Liver (tissue), 9 donors: Measurements from ENCODE around the gene MED12L. TPM values are rescaled to one million over a fixed set of nuclear protein-coding genes. Genes with fewer than 3 reads are reported as not detected.

Experiments
- DNase-seq: peaks from one replicate; pipeline ENCODE4 v3.0.0-alpha.2; 2017; ENCODE audit warnings: low spot score
- H3K27ac ChIP-seq, 2 donors: one replicate each; pipeline ENCODE4 v1.7.0; 2013; ENCODE audit warnings: inconsistent platforms in 2 of 2, low read length in 2 of 2, control low read depth in 1 of 2, low read depth in 1 of 2, mild to moderate bottlenecking in 1 of 2
- H3K27me3 ChIP-seq, 4 donors: one replicate each; pipeline versions ENCODE4 v1.6.1 to v1.7.0; 2013; ENCODE audit warnings: low read length in 3 of 4, inconsistent platforms in 1 of 4, mild to moderate bottlenecking in 1 of 4, moderate library complexity in 1 of 4; ENCODE audit not compliant: control insufficient read depth in 4 of 4, insufficient read depth in 4 of 4
- H3K36me3 ChIP-seq, 4 donors: one replicate each; pipeline versions ENCODE4 v1.6.1 to v1.7.0; 2013; ENCODE audit warnings: low read length in 3 of 4, mild to moderate bottlenecking in 3 of 4, low read depth in 1 of 4, moderate library complexity in 1 of 4; ENCODE audit not compliant: control insufficient read depth in 4 of 4, insufficient read depth in 3 of 4
- H3K4me1 ChIP-seq, 4 donors: one replicate each; pipeline versions ENCODE4 v1.6.1 to v1.7.0; 2013; ENCODE audit warnings: low read length in 3 of 4, mild to moderate bottlenecking in 3 of 4, moderate library complexity in 1 of 4; ENCODE audit not compliant: control insufficient read depth in 4 of 4, insufficient read depth in 4 of 4
- H3K4me3 ChIP-seq, 3 donors: one replicate each; pipeline versions ENCODE4 v1.6.1 to v1.7.0; 2013; ENCODE audit warnings: low read length in 3 of 3, control low read depth in 1 of 3, low read depth in 1 of 3, mild to moderate bottlenecking in 1 of 3
- H3K9ac ChIP-seq, 2 donors: one replicate each; pipeline ENCODE4 v1.7.0; 2013; ENCODE audit warnings: low read length in 2 of 2, mild to moderate bottlenecking in 2 of 2, moderate library complexity in 2 of 2, control low read depth in 1 of 2, low read depth in 1 of 2
- H3K9me3 ChIP-seq, 4 donors: one replicate each; pipeline versions ENCODE4 v1.6.1 to v1.7.0; 2013; ENCODE audit warnings: low read length in 3 of 4; ENCODE audit not compliant: control insufficient read depth in 4 of 4
- CTCF ChIP-seq: fragments of 150-350 bp; IDR thresholded peaks from 2 replicates; pipeline ENCODE4 v1.5.1; 2017; ENCODE audit warnings: improper control_type of control experiment, low read depth, low read length; ENCODE audit not compliant: missing input control
- EGR1 ChIP-seq, 2 donors: IDR thresholded peaks; 2 replicates each; pipeline ENCODE4 v1.6.1; 2016 to 2018; ENCODE audit warnings: antibody characterized with exemption in 2 of 2, low read depth in 2 of 2
- FOXA1 ChIP-seq: IDR thresholded peaks from 2 replicates; pipeline ENCODE4 v1.6.1; 2016; ENCODE audit warnings: antibody characterized with exemption
- FOXA2 ChIP-seq: IDR thresholded peaks from 2 replicates; pipeline ENCODE4 v1.6.1; 2016; ENCODE audit warnings: antibody characterized with exemption
- GABPA ChIP-seq, 2 donors: IDR thresholded peaks in 1 of 2; conservative IDR thresholded peaks in 1 of 2; 2 replicates each; pipeline ENCODE4 v1.6.1; 2016; ENCODE audit warnings: antibody characterized with exemption in 2 of 2, mild to moderate bottlenecking in 1 of 2, moderate library complexity in 1 of 2
- HNF4A ChIP-seq, 2 donors: conservative IDR thresholded peaks; 2 replicates each; pipeline ENCODE4 v1.6.1; 2016; ENCODE audit warnings: antibody characterized with exemption in 2 of 2, mild to moderate bottlenecking in 2 of 2
- HNF4G ChIP-seq: IDR thresholded peaks from 2 replicates; pipeline ENCODE4 v1.6.1; 2016; ENCODE audit warnings: antibody characterized with exemption
- JUND ChIP-seq, 2 donors: IDR thresholded peaks; 2 replicates each; pipeline ENCODE4 v1.6.1; 2016; ENCODE audit warnings: antibody characterized with exemption in 2 of 2
- NR2F2 ChIP-seq: IDR thresholded peaks from 2 replicates; pipeline ENCODE4 v1.6.1; 2016; ENCODE audit warnings: antibody characterized with exemption
- RAD21 ChIP-seq, 2 donors: IDR thresholded peaks; 2 replicates each; pipeline ENCODE4 v1.6.1; 2016; ENCODE audit warnings: antibody characterized with exemption in 2 of 2, mild to moderate bottlenecking in 2 of 2
- RXRA ChIP-seq, 2 donors: IDR thresholded peaks; 2 replicates each; pipeline ENCODE4 v1.6.1; 2017 to 2018; ENCODE audit warnings: antibody characterized with exemption in 2 of 2, mild to moderate bottlenecking in 1 of 2
- SP1 ChIP-seq: IDR thresholded peaks from 2 replicates; pipeline ENCODE4 v1.6.1; 2018; ENCODE audit warnings: antibody characterized with exemption, mild to moderate bottlenecking
- TAF1 ChIP-seq: conservative IDR thresholded peaks from 2 replicates; pipeline ENCODE4 v1.6.1; 2016; ENCODE audit warnings: antibody characterized with exemption, mild to moderate bottlenecking
- YY1 ChIP-seq: IDR thresholded peaks from 2 replicates; pipeline ENCODE4 v1.6.1; 2016; ENCODE audit warnings: antibody characterized with exemption, mild to moderate bottlenecking
- WGBS: extraction: QIAGEN DNeasy Blood & Tissue Kit; methylation state at CpG from one replicate; pipeline ENCODE4 v1.1.7; 2013; 5-methylcytosine and 5-hydroxymethylcytosine counted together
- polyA plus RNA-seq, 2 donors: library from polyadenylated mRNA; stranded (reverse) in 1 of 2; unstranded in 1 of 2; fragments of 200-250 nt in 1 of 2; fragments of >200 nt in 1 of 2; fragmentation: Nextera tagmentation in 1 of 2; extraction: Ambion mirVana in 1 of 2; gene quantifications; one replicate each; pipeline versions ENCODE4 v1.2.1 to v1.2.3, GENCODE V29; 2013 to 2015
- total RNA-seq, 2 donors: library from RNA; depleted of rRNA; stranded (reverse); fragments of >200 nt; gene quantifications; one replicate each; pipeline ENCODE4 v1.2.3, GENCODE V29; 2014
- TF ChIP-seq, protein P1 (sequence below): IDR thresholded peaks from 2 replicates; pipeline ENCODE4 v1.6.1; 2016; ENCODE audit warnings: antibody characterized with exemption
- TF ChIP-seq, protein P2 (sequence below): IDR thresholded peaks from 2 replicates; pipeline ENCODE4 v1.6.1; 2016; ENCODE audit warnings: antibody characterized with exemption, mild to moderate bottlenecking
- TF ChIP-seq, protein P3 (sequence below): IDR thresholded peaks from 2 replicates; pipeline ENCODE4 v1.6.1; 2016; ENCODE audit warnings: antibody characterized with exemption
- TF ChIP-seq, protein P4 (sequence below): IDR thresholded peaks from 2 replicates; pipeline ENCODE4 v1.6.1; 2016; ENCODE audit warnings: antibody characterized with exemption
- donor health status: healthy.
- donor health status: healthy.
- donor health status: healthy.
- donor health status: healthy.
- donor health status: healthy.

Gene MED12L
- total and polyA plus RNA-seq, 4 donors = 0.02 to 2.1 (median 0.49) TPM

- Histone ChIP-seq H3K27me3 (no peaks in the 10 kb centered on the region), H3K27ac (no peak overlapping the region), H3K9ac (no peak overlapping the region), H3K4me3 (no peak overlapping the region), H3K9me3 (no peaks in the 10 kb centered on the region), H3K36me3 (no peaks in the 10 kb centered on the region), H3K4me1 (peaks cover 0 to under 1% (median 0%) of the 10 kb centered on the region in 4 donors)
- DNase-seq = no peak
- TF ChIP-seq, protein P1, sequence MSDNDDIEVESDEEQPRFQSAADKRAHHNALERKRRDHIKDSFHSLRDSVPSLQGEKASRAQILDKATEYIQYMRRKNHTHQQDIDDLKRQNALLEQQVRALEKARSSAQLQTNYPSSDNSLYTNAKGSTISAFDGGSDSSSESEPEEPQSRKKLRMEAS = no peak
- TF ChIP-seq RXRA (IDR thresholded peaks at IDR 0.05) = no peak
- TF ChIP-seq YY1 = no peak
- no peak for TF ChIP-seq SP1
- TF ChIP-seq HNF4G = no peak
- TF ChIP-seq, protein P2, sequence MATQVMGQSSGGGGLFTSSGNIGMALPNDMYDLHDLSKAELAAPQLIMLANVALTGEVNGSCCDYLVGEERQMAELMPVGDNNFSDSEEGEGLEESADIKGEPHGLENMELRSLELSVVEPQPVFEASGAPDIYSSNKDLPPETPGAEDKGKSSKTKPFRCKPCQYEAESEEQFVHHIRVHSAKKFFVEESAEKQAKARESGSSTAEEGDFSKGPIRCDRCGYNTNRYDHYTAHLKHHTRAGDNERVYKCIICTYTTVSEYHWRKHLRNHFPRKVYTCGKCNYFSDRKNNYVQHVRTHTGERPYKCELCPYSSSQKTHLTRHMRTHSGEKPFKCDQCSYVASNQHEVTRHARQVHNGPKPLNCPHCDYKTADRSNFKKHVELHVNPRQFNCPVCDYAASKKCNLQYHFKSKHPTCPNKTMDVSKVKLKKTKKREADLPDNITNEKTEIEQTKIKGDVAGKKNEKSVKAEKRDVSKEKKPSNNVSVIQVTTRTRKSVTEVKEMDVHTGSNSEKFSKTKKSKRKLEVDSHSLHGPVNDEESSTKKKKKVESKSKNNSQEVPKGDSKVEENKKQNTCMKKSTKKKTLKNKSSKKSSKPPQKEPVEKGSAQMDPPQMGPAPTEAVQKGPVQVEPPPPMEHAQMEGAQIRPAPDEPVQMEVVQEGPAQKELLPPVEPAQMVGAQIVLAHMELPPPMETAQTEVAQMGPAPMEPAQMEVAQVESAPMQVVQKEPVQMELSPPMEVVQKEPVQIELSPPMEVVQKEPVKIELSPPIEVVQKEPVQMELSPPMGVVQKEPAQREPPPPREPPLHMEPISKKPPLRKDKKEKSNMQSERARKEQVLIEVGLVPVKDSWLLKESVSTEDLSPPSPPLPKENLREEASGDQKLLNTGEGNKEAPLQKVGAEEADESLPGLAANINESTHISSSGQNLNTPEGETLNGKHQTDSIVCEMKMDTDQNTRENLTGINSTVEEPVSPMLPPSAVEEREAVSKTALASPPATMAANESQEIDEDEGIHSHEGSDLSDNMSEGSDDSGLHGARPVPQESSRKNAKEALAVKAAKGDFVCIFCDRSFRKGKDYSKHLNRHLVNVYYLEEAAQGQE = no peak
- no peak for TF ChIP-seq NR2F2
- no peak for TF ChIP-seq JUND (IDR thresholded peaks at IDR 0.05)
- TF ChIP-seq CTCF = no peak
- TF ChIP-seq, protein P3, sequence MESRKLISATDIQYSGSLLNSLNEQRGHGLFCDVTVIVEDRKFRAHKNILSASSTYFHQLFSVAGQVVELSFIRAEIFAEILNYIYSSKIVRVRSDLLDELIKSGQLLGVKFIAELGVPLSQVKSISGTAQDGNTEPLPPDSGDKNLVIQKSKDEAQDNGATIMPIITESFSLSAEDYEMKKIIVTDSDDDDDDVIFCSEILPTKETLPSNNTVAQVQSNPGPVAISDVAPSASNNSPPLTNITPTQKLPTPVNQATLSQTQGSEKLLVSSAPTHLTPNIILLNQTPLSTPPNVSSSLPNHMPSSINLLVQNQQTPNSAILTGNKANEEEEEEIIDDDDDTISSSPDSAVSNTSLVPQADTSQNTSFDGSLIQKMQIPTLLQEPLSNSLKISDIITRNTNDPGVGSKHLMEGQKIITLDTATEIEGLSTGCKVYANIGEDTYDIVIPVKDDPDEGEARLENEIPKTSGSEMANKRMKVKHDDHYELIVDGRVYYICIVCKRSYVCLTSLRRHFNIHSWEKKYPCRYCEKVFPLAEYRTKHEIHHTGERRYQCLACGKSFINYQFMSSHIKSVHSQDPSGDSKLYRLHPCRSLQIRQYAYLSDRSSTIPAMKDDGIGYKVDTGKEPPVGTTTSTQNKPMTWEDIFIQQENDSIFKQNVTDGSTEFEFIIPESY = no peak
- no peak for TF ChIP-seq FOXA2
- TF ChIP-seq FOXA1 = no peak
- TF ChIP-seq, protein P4, sequence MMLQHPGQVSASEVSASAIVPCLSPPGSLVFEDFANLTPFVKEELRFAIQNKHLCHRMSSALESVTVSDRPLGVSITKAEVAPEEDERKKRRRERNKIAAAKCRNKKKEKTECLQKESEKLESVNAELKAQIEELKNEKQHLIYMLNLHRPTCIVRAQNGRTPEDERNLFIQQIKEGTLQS = no peak
- TF ChIP-seq RAD21 (IDR thresholded peaks at IDR 0.05) = no peak
- no peak for TF ChIP-seq HNF4A (conservative IDR thresholded peaks at IDR 0.05)
- no peak for TF ChIP-seq TAF1
- TF ChIP-seq EGR1 (IDR thresholded peaks at IDR 0.05; ENCODE audit: low read depth in 2 of 2) = no peak
- no peak for TF ChIP-seq GABPA (IDR thresholded peaks at IDR 0.05 in 1 of 2, conservative IDR thresholded peaks at IDR 0.05 in 1 of 2)
- WGBS = 80% methylated on average over 3 of the region's 3 CpGs
Observed at GRCh38 chr3:151204530-151205402, 119.3 kb downstream of the MED12L start.
